HG02759 (cell line): Measurements from ENCODE around the gene TMEM101.
"Not testable (repeated sequence)": the region's sequence is repeated elsewhere in the genome, so short reads cannot be mapped to it uniquely, and the experiment has no call there.

Experiments
- ATAC-seq: cut with Tn5 transposase; IDR thresholded peaks from one replicate; pipeline ENCODE4 v1.9.1; 2021; ENCODE audit warnings: mild to moderate bottlenecking, moderate library complexity; ENCODE audit not compliant: unreplicated experiment

The TMEM101 gene

DNA sequence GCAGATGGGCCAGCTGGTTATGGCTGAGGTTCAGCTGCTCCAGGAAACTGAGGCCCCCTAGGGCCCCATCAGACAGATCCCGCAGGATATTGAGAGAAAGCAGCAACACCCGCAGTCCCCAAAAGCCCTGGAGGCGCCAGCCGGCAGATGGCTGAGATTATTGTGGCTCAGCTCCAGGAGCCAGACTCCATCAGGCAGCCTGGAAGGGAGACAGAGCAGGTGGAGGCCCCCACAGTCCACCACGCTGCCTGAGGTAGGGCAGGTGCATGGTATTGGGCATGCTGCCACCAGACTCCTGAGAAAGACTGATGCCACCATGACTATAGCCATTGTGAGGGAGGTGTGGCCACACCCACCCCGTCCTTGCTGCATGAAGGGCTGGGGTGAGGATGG is 9.5 kb upstream of the TMEM101 start:
- ATAC-seq = no peak

DNA sequence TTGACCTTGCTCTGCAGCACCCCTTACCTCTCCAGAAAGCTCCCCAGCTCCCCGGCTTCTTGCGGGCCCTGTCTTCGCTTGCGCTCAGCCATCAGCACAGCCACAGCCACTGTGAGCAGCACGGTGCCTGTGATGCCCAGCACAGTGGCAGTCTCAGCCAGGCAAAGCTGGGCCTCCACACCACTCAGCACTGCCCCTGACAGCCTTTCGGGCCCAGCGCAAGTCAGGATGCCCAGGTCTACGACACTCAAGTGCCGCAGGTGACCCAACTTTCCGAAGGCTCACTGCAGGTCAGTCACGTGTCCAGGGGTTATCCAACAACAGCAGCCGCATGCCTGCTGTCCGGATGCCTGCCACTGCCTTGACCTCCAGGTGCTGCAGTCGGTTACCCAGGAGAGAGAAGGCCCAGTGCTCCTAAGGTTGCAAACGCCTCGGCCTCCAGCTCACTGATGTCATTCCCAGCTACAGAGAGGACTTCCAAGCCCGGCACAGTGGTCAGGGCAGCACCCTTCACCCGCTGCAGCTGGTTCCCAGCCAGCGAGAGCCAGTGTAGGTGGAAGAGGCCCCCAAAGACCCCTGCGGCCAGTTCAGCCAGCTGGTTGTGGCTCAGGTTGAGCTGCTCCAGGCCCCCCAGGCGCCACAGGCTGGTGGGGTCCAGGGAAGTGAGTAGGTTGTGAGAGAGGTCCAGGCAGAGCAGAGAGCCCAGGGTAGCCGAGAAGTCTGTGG is 8.9 kb upstream of the TMEM101 start:
- ATAC-seq = no peak

DNA sequence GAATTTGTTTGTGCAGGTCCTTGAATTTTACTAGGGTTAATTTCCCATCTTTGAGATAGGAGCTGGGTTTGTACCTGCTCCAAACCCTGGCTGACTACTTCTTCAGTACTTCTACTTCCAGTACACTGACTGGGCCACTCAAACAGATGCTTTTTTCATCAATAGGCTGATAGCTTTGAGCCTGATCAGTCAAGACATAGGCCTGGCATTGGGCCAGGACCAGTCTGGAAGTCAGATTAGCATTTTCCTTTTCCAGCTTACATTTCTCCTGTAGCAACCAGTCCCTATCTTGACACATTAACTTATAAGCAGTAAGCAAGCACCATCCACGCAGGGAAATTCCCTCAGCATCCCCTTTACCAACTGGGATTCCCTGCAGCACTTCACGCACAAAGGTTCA is 7.5 kb upstream of the TMEM101 start:
- ATAC-seq = no peak

DNA sequence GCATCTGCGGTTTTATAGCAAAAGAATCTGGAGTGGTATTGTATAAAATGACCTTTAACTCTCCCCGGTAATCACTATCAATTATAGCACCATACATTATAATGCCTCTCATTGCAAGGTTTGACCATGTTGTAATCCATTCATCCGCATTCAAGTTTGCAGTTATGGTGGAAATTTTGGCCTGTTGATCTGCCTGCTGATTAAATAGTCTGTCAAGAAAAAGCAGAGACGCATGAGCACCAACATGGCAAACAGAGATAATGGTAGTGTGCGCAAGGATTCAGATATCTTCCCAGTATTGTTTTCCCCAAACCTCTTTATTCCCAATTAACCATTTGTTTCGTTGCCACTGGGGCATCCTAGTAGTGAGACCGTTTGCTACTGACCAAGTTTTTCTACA is 6.5 kb upstream of the TMEM101 start:
- not testable (repeated sequence) for ATAC-seq

DNA sequence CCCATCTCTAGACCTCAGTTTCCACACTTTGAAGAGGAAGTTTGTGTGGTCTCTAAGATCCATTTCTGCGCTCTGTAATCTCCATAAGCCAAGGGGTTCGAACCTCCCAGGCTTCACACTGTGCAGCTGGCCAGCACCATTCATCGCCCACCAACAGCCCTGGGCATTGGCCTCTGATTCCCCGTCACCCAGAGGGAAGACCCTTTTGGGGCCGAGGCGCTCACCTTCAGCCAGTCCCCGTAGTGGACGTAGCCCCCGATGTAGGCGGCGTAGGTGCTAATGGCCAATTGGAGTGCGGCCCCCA is 678 bp downstream of the TMEM101 start:
- ATAC-seq = no peak

DNA sequence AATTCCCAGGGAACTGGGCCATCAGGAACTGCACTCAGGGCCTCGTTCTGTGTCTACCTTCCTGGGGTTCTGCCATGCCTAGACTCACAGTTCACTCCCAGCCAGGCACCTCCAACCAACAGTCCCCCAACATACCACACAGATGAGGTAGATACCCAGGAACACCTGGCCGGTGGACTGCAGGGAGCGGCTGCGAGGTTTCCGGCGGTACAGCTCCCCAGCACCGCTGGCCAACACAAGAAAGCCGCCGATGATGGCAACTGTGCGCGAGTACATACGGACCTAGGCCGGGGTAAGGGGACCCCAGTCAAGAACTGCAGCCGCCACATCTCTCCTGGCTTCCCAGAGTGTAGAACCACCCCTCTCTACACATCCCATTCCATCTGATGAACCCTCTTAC is 1.9 kb downstream of the TMEM101 start:
- ATAC-seq = no peak

DNA sequence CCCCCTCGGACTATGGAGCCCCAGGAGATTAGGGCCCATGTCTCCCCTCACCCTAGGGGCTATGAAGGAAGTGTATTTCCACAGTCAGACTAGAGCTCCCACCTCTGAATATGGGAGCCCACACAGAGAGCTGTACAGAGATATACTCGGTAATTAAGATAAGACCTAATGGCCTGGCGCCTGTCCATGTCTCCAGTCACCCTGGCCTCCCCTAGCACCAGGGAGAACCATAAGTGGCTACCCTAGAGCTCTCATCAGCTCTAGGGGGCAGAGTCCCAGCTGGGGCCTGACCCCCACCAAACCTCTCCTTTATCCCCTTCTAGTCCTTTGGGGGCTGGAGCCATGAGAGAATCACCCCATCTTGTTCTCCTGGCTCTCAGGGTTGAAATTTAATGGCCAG is 2.4 kb downstream of the TMEM101 start:
- ATAC-seq = no peak

DNA sequence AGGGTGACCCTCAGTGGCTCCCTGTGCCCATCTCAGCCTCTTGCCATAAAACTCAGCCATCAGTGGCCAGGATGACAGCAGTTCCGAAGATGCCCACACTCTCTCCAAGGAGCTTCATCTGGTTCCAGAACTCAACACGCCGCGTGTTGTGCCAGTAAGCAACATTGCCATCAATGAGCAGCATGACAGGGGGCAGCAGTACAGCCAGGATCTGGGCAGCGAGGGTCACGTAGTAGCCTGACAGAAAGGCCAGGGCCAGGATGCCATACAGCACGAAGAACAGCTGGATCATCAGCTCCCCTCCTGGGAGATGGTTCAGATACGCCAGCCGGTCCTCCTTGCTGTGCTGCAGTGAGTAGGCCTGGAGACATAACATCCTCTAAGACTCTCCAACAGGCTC is 2.9 kb downstream of the TMEM101 start:
- no peak for ATAC-seq

DNA sequence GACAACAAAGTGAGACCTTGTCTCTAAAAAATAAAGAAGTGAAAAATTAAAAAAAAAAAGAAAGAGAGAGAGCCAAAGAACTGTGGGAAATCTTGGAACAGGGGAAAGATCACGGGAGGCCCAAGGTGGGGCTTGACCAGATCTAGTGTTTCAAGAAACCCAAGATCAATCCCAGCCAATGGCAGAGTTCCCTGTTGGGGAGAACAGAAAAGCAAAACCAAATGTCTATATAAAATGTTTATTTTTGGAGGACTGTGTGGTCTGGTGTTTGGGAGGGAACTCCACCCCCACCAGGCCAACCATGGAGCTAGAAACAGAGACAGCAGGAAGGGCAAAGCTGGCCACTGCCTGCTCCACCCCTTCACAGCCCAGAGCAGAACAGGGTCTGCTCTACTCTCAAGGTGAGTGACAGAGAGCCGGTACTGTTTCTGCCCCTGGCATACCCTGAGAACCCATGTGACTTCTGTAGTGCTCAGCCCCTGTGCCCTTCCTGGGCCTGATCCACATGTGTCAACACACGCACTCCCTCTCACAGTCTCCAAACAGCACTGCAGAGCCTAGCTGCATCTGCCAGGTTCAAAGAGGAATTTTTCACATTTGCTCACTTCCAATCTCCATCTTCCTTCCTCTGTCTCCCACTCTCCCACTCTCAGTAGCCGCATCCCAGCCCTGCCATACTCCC is 3.7 kb downstream of the TMEM101 start:
- no peak for ATAC-seq

DNA sequence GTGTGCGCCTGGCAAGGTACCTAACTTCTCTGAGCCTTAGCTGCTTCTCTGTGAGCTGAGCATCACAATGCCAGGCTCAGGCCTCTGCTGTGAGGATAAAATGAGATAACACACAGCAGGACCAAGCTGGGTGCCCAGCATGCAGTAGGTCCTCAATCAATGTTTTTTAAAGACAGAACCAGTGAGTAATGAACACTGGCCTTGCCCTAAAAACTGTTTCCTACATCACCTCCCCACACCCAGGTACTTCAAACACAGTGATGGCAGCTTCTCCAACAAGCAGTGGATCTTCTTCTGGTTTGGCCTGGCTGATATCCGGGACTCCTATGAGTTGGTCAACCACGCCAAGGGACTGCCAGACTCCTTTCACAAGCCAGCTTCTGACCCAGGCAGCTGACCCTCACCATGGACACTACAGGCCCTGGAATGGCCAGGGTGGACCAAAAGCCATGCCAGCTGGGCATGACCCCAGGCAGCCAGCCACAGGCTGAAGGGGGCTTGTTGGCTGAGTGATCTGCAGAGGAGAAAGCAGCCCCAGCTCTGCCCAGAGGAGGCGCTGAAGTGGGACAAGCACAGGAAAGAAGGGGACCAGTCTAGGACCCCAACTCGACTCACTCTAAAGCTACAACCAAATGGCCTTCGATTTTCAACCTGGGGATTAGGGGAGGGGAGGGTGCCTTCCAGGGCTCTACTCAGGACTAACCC is 6.4 kb downstream of the TMEM101 start:
- no peak for ATAC-seq

DNA sequence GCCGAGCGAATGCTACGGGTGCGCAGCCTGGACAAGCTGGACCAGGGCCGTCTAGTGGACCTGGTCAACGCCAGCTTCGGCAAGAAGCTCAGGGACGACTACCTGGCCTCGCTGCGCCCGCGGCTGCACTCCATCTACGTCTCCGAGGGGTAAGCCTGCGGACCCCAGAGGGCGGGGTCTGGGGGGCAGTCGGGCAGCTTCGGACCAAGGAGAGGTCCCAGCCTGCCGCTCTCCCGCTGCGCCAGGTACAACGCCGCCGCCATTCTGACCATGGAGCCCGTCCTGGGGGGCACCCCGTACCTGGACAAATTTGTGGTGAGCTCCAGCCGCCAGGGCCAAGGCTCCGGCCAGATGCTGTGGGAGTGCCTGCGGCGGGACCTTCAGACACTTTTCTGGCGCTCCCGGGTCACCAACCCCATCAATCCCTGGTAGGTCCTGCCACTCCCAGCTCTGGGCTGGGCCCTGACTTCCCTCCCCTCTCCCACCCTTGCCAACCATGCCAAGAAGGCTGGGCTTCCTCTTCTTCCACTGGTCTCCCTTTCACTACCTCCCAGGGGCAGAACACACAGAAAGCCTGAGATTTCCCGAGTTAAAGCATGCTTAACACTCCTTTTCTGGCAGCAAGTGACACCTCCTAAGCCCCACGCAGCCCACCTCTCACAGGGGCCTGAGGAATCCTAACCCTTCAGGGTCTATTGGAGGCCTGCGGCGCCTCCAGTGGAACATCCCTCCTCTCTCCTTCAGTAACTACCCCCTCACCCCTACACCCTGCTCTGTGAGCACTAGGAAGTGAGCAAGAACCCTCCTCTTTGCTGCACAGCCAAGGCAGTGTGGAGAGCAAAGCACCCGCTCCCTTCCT is 7.2 kb downstream of the TMEM101 start:
- ATAC-seq = peak; percentile 10

DNA sequence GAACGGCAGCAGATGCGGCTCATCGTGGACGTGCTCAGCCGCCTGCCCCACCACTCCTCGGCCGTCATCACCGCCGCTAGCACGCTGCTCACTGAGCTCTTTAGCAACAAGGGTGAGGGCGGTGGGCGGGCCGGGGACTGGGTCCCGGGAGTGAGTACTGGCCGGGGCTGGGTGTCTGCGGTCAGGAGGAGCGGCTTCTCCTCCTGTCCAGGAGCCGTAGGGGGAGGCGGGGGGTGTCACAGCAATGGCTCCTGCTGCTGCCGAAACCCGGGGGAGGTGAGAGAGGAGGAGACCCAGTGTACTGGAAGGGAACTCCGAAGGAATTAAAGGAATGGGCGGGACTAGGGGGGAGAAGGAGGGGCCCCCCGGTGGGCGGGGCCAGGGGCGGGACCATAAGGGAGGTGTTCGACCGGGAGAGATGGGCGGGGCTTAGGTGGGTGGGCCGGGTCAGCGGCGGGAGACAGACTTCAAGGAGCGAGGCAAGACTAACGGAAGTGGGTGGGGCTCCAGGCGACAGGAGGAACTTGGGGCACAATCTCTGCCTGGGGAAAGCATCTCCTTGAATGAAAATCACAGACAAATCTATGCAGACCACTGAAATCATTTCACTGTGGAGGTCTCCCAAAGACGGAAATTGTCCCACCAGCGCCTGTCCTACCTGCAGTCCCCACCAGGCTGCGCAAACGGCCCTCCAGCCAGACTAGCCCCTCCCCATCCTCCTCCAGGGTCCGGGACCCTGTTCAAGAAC is 8.0 kb downstream of the TMEM101 start:
- peak; percentile 73 for ATAC-seq

DNA sequence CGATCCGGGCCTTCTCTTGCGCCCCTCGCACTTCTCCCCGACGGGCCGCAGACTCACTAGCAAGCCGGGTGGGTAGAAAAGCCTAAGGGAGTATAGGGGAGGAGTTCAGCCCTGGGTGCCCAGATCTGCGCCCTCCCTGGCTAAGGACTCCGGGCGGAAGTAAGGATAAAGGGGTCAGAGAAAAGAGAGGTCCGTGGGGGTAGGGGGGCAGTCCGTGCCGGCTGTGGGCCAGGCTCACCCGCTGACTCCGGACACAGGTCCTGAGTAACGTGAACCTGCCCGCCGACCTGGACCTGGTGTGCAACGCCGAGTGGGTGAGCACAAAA is 8.5 kb downstream of the TMEM101 start:
- no peak for ATAC-seq

DNA sequence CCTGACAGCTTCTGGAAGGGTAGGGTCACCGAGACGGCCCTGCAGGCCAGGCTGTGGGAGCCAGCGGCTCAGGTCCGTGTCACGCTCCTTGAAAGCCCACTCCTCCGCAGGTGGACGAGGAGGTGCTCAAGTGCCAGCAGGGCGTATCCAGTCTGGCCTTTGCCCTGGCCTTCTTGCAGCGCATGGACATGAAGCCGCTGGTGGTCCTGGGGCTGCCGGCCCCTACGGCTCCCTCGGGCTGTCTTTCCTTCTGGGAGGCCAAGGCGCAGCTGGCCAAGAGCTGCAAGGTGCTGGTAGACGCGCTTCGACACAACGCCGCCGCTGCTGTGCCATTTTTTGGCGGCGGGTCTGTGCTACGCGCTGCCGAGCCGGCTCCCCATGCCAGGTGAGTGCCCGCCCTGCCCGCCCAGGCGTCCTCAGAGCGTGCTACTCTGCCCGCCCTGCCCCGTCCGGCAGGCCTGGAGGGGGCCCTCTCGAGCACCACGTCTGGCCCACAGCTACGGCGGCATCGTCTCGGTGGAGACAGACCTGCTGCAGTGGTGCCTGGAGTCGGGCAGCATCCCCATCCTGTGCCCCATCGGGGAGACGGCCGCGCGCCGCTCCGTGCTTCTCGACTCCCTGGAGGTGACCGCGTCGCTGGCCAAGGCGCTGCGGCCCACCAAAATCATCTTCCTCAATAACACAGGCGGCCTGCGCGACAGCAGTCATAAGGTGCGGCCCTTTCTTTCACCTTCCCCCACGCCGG is 9.1 kb downstream of the TMEM101 start:
- ATAC-seq = no peak

DNA sequence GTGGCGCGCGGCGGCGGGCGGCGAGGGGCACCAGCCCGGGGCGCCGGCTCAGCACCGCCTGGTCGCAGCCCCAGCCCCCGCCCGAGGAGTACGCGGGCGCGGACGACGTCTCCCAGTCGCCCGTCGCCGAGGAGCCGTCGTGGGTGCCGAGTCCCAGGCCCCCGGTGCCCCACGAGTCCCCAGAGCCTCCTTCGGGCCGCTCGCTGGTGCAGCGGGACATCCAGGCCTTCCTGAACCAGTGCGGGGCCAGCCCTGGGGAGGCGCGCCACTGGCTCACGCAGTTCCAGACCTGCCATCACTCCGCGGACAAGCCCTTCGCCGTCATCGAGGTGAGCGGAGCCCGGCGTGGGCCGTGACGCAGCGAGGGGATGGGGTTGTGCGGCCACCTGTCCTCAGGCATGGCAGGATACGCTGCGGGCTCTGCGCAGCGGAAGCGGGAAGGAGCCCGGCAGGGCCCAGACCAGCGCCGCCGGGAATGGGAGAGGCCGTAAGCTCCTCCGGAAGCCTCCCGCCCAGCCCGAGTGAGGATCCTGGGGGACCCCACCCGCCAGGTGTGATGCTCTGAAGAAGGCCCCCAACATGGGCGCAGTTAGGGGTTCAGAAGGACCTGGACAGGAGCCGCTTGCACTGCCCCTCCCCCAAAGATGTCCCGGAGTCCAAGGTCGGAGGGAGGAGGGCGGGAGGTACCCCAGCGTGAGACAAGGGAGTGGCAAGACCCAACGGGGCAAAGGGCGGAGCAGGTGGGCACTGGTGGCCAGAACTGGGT is 9.8 kb downstream of the TMEM101 start:
- ATAC-seq = no peak

DNA sequence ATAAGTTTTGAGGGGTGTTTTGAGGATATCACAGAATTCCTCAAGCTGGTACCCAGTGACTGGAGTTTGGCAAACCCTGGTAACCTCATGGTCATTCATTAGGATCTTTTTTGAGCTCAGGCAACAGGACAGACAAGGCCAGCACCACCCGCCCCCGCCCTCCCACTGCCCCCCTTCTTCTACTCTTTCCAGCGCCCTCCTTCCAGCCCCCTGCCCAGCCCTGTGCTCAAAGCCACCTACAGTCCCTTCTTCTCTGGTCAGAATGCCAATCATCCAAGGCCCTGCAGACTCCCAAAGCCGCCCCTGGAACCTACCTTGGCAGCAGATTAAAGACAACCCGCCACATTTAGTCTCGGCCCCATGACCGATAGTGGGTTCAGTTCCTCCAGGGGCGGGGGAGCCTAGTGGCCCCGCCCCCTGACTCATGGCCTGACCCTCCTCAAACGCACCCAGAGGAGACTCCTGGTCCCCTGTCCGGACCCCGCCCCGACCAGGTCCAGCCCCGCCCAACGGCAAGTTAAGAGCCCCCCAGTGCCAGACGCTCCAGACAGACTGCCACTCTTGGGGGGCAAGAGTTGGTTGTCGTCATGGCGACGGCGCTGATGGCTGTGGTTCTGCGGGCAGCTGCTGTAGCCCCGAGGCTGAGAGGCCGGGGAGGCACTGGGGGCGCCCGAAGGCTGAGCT is 10.5 kb downstream of the TMEM101 start, which contains the start of gene NAGS:
TSS of gene NAGS (plus strand) at position 546 of the 684 bp plus-strand sequence. CDS start at position 588, 42 bp downstream.
- no peak for ATAC-seq

DNA sequence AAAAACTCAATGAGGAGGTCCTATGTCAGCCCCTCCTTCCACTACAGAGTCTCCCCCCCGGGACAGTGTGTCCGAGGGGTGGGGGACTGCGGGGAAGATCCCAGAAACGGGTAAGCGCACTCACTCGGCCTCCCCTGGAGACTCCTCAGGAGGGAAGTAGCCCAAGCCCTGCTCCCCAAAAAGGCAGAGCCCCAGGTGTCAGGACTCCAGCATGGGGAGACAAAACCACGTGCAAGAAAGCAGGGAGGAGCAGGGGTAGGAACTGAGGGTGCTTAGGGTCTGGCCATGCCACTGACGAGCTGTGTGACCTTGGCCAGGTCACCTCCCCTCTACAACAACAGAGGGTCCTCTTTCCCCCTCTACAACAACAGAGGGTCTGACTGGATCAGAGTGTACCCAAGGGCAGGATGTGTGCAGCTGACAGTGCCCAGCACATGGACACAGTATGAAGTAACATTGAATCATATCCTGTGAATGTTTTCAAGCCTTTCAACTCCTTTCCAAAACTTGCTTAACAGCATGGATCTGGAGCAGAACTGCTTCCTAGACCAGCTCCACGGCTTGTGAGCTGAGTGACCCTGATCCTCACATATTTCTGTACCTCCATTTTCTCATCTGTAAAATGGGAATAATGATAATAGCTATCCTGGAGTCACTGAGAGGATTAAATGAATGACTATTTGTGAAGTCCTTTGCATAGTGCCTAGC is 12.5 kb downstream of the TMEM101 start:
- ATAC-seq = no peak

DNA sequence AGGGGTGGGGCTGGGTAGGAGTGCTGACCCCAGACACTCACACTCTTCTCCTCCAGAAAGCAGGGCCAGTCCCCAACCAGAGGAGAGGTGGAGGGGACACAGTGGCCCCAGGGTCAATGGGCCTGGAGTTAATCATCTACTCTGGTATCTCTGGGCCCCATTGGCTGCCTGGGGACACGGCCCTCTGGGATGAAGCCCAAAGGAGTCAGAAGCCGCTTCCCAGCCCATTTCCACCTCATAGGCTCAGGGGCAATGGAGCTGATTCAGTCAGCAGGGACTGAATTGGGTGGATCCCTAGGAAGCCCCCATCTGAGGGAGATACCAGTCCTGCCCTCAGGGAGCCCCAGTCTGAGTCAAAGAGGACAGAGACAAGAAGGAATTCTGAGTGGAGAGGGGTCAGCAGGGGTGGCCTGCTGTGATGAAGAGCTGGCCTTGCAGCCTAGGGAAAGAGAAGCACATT is 13.3 kb downstream of the TMEM101 start:
- ATAC-seq = no peak
